Small intestine (tissue), 7 donors: Measurements from ENCODE around the gene RUBCN. TPM values are rescaled to one million over a fixed set of nuclear protein-coding genes. Genes with fewer than 3 reads are reported as not detected.
"Not testable (repeated sequence)": the region's sequence is repeated elsewhere in the genome, so short reads cannot be mapped to it uniquely, and the experiment has no call there.

ENCODE experiments used
- DNase-seq, 2 donors: peaks; one replicate each; pipeline versions ENCODE4 v3.0.0 to v3.0.0-alpha.2; 2013
- FAIRE-seq: peaks from 2 replicates; lab custom pipeline; 2012; peaks lifted over from hg19 to GRCh38; lab: Jason Lieb, UNC
- H3K27ac ChIP-seq, 3 donors: one replicate each; pipeline ENCODE4 v1.5.1; 2013; ENCODE audit warnings: low read length in 2 of 3, mild to moderate bottlenecking in 2 of 3, control low read depth in 1 of 3, inconsistent platforms in 1 of 3, low read depth in 1 of 3, moderate library complexity in 1 of 3
- H3K27me3 ChIP-seq, 3 donors: one replicate each; pipeline ENCODE4 v1.6.1; 2013; ENCODE audit warnings: low read length in 3 of 3, inconsistent platforms in 1 of 3; ENCODE audit not compliant: control insufficient read depth in 3 of 3, insufficient read depth in 3 of 3
- H3K36me3 ChIP-seq, 3 donors: one replicate each; pipeline ENCODE4 v1.6.1; 2013; ENCODE audit warnings: low read length in 3 of 3, inconsistent platforms in 1 of 3, low read depth in 1 of 3, mild to moderate bottlenecking in 1 of 3, moderate library complexity in 1 of 3; ENCODE audit not compliant: control insufficient read depth in 3 of 3, insufficient read depth in 2 of 3
- H3K4me1 ChIP-seq, 3 donors: one replicate each; pipeline ENCODE4 v1.6.1; 2013; ENCODE audit warnings: low read length in 2 of 3, inconsistent platforms in 1 of 3, low read depth in 1 of 3, mild to moderate bottlenecking in 1 of 3, moderate library complexity in 1 of 3; ENCODE audit not compliant: control insufficient read depth in 3 of 3, insufficient read depth in 2 of 3
- H3K4me3 ChIP-seq, 3 donors: one replicate each; pipeline ENCODE4 v1.5.1; 2013; ENCODE audit warnings: low read length in 3 of 3, control low read depth in 1 of 3, inconsistent platforms in 1 of 3, low read depth in 1 of 3, mild to moderate bottlenecking in 1 of 3, moderate library complexity in 1 of 3
- H3K9me3 ChIP-seq, 2 donors: one replicate each; pipeline ENCODE4 v1.6.1; 2013; ENCODE audit warnings: low read depth in 1 of 2, low read length in 1 of 2; ENCODE audit not compliant: control insufficient read depth in 2 of 2, insufficient read depth in 1 of 2
- WGBS, 3 donors: extraction: QIAGEN DNeasy Blood & Tissue Kit; methylation state at CpG; one replicate each; pipeline ENCODE4 v1.1.7; 2013; 5-methylcytosine and 5-hydroxymethylcytosine counted together
- polyA plus RNA-seq, 4 donors: library from polyadenylated mRNA; stranded (reverse) in 3 of 4; unstranded in 1 of 4; fragments of 200-250 nt in 3 of 4; fragments of 120-200 nt in 1 of 4; gene quantifications; one replicate each; pipeline versions ENCODE4 v1.2.1 to v1.2.3, GENCODE V29; 2013
- donor health status: healthy with polysubstance abuse.
- donor health status: control.
- donor health status: control.
- donor health status: Bipolar disorder and iron deficiency.
- donor health status: healthy.

Gene RUBCN
- polyA plus RNA-seq, 4 donors = 6.9 to 14.6 (median 11.7) TPM

- Histone ChIP-seq H3K4me3 (no peak overlapping the region), H3K27me3 (no peaks in the 10 kb centered on the region), H3K4me1 (peaks cover 0 to 13% (median 0%) of the 10 kb centered on the region in 3 donors), H3K27ac (peak overlapping the region in 1 of 3 donors; percentile 67), H3K36me3 (peaks cover 6 to 62% (median 18%) of the 10 kb centered on the region in 3 donors), H3K9me3 (no peaks in the 10 kb centered on the region)
- DNase-seq (no peak), FAIRE-seq (no peak)
- 38 to 81% (median 49%) methylated on average over 9 of the region's 9 CpGs for WGBS, 3 donors
Measured at GRCh38 chr3:197675563-197675860, 61.2 kb downstream of the RUBCN start.

DNA sequence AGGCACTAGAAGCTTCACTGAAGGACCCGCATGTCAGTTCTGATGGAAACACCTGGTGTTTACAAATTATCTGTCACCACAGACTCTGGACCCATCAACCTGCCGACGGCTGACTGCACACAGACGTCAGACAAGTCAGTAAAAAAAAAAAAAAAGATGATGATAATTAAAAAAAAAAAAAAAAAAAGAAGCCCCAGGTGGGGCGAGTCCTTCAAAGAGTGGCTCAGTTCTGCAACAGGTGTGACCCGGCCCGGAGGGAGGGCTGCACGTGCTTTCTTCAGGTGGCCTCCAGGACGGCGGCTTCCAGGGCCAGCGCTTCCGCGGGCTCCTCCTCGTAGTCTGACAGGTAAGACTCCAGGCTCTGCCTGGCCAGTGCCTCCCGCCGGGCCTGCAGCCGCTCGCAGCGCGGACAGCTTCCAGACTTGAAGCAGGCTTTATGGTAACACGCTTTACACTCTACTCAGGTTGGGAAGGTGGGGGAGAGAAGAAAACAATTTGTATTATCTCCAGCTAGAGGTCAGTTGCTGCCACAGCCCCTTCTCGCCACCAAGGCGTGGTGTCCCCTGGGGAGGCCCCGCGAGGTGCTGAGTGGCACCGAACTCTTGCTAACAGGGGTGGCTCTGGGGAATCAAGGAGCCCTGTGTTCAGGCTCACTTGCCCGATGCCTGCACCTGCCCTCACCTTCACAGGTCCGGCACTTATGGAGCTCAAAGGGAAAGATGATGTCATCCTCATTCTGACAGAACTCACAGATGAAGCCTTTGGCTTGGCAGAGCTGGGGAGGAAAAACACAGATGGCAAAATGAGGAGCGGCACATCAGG lies 61.8 kb downstream of the RUBCN start:
- Histone ChIP-seq H3K4me1 (peaks cover 0 to 13% (median 0%) of the 10 kb centered on the region in 3 donors), H3K4me3 (no peak overlapping the region), H3K36me3 (peaks cover 6 to 60% (median 18%) of the 10 kb centered on the region in 3 donors), H3K27me3 (no peaks in the 10 kb centered on the region), H3K27ac (peak overlapping the region in 1 of 3 donors; percentile 67), H3K9me3 (no peaks in the 10 kb centered on the region)
- 21 to 67% (median 46%) methylated on average over 28 to 29 of the region's 29 CpGs for WGBS, 3 donors
- no peak for FAIRE-seq
- peak; percentile 70 to 71 for DNase-seq

DNA sequence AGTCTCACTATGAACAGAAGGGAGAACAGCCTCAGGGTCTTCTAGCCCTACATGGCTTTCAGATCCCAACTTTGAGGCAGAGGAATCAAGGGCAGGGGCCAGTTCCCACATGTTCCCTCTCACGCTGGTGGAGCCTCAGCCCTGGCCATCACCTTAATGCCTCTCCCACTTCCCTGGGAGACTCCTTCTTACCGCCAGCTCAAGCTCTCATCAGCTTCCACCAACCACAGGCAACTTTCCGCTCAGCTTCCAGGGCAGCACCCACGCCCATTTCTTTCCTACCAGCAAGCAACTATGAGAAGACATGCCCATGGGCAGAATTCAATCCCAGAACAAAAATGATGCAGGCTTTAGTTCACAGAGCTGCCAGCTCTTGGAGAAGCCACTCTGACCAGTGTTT lies 63.5 kb downstream of the RUBCN start:
- WGBS, 3 donors = 90 to 97% (median 96%) methylated on average over 4 of the region's 4 CpGs
- DNase-seq = no peak
- no peak overlapping the region for H3K27ac ChIP-seq
- peaks cover 0 to 13% (median 0%) of the 10 kb centered on the region in 3 donors for H3K4me1 ChIP-seq
- no peaks in the 10 kb centered on the region for H3K9me3 ChIP-seq
- peaks cover 6 to 56% (median 18%) of the 10 kb centered on the region in 3 donors for H3K36me3 ChIP-seq
- H3K4me3 ChIP-seq = no peak overlapping the region
- no peaks in the 10 kb centered on the region for H3K27me3 ChIP-seq
- no peak for FAIRE-seq

DNA sequence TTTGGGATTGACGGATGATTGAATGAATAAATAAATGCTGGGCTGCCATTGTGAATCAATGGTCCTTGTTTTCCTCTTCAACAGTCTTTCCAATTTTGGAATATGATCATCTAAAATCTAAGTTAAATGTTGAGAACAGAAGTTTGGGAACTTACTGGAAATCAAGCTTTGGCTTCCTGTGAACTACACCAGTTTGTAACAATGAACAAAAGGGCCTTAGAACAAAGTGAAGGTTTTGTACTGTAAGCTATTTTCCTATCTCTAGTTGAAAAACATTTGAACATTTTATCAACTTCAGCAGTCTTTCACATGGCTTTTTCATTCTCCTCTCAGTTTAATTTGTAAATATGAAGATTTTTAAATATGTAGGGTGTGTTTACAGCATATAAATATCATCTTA lies 66.3 kb downstream of the RUBCN start:
- H3K9me3 ChIP-seq = no peaks in the 10 kb centered on the region
- DNase-seq (no peak), FAIRE-seq (no peak)
- peaks cover 0 to 11% (median 0%) of the 10 kb centered on the region in 3 donors for H3K4me1 ChIP-seq
- peaks cover 6 to 35% (median 18%) of the 10 kb centered on the region in 3 donors for H3K36me3 ChIP-seq
- 94 to 97% (median 97%) methylated on average over 1 of the region's 1 CpG for WGBS, 3 donors
- H3K4me3 ChIP-seq = no peak overlapping the region
- H3K27ac ChIP-seq = no peak overlapping the region
- H3K27me3 ChIP-seq = no peaks in the 10 kb centered on the region

DNA sequence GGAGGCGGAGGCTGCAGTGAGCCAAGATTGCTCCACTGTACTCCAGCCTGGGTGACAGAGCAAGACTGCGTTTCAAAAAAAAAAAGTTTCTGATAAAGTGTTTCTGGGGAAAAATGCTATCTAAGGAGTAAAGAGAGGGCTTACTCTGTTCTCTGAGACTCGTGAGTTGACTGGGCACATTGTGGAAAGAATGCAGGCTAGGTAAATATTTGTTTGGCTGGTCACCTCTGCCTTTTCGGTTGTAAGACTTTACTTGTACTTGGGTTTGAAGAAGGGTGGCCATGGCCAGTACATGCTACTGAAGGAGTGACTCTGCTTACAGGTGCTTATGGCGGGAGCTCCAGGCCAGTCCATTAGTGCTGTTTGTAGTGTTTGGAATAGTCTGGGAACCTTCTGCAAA lies 68.7 kb downstream of the RUBCN start:
- peaks cover 6 to 12% (median 6%) of the 10 kb centered on the region in 3 donors for H3K36me3 ChIP-seq
- no peak overlapping the region for H3K4me3 ChIP-seq
- no peak for DNase-seq
- H3K4me1 ChIP-seq = no peaks in the 10 kb centered on the region
- no peak for FAIRE-seq
- no peak overlapping the region for H3K27ac ChIP-seq
- 79 to 89% (median 87%) methylated on average over 5 of the region's 5 CpGs for WGBS, 3 donors
- no peaks in the 10 kb centered on the region for H3K9me3 ChIP-seq
- H3K27me3 ChIP-seq = no peaks in the 10 kb centered on the region

DNA sequence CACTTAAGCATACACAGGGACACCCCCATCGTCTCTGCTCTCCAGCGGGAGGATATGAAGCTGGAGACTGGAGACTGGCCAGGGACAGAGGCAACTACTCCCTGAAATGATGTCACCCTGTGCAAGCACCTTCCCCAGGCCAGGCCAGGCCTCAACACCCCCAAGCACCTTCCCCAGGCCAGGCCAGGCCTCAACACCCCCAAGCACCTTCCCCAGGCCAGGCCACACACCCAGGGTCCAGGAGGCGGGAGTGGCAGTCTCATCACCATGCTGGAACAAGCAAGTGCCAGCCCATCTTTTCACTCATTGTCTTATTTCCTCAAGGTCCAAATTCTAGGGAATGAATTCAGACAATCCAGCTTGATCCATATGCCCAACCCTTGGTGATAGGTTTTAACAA lies 69.4 kb downstream of the RUBCN start:
- H3K9me3 ChIP-seq, H3K27ac ChIP-seq, H3K27me3 ChIP-seq, H3K4me3 ChIP-seq, FAIRE-seq, H3K4me1 ChIP-seq, DNase-seq, H3K36me3 ChIP-seq: not testable (repeated sequence)
- 83 to 100% (median 91%) methylated on average over 1 of the region's 3 CpGs for WGBS, 3 donors

GRCh38 chr3:197666221-197666842 lies 70.4 kb downstream of the RUBCN start:
- H3K36me3 ChIP-seq, DNase-seq, H3K27me3 ChIP-seq, FAIRE-seq, H3K4me3 ChIP-seq, H3K27ac ChIP-seq, H3K4me1 ChIP-seq, H3K9me3 ChIP-seq: not testable (repeated sequence)
- WGBS, 3 donors = 80 to 87% (median 86%) methylated on average over 16 to 23 of the region's 26 CpGs

GRCh38 chr3:197665549-197665948 lies 71.2 kb downstream of the RUBCN start:
- FAIRE-seq = not testable (repeated sequence)

More at GRCh38 chr3:197665549-197665948, 71.2 kb downstream of the RUBCN start:
- not testable (repeated sequence) for H3K4me1 ChIP-seq, H3K9me3 ChIP-seq, H3K36me3 ChIP-seq, DNase-seq, H3K27me3 ChIP-seq, H3K4me3 ChIP-seq, H3K27ac ChIP-seq
- WGBS, 3 donors = no CpG with 5 or more reads among the region's 15 CpGs
